ENCODE results near the gene APBB3.

GRCh38 chr5:140555747-140556312 is 8.6 kb downstream of the APBB3 start:
- TF ChIP-seq, protein P1, sequence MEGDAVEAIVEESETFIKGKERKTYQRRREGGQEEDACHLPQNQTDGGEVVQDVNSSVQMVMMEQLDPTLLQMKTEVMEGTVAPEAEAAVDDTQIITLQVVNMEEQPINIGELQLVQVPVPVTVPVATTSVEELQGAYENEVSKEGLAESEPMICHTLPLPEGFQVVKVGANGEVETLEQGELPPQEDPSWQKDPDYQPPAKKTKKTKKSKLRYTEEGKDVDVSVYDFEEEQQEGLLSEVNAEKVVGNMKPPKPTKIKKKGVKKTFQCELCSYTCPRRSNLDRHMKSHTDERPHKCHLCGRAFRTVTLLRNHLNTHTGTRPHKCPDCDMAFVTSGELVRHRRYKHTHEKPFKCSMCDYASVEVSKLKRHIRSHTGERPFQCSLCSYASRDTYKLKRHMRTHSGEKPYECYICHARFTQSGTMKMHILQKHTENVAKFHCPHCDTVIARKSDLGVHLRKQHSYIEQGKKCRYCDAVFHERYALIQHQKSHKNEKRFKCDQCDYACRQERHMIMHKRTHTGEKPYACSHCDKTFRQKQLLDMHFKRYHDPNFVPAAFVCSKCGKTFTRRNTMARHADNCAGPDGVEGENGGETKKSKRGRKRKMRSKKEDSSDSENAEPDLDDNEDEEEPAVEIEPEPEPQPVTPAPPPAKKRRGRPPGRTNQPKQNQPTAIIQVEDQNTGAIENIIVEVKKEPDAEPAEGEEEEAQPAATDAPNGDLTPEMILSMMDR (IDR thresholded peaks at IDR 0.05), result no peak
- no peak for TF ChIP-seq POLR2A (IDR thresholded peaks at IDR 0.05)
- no peak for TF ChIP-seq EP300 (IDR thresholded peaks at IDR 0.05)
